ENCODE results near the gene PRPH. TPM values are rescaled to one million over a fixed set of nuclear protein-coding genes. Genes with fewer than 3 reads are reported as not detected.

Gene PRPH
- total RNA-seq, 1 donor from 2014 or later: not detected

GRCh38 chr12:49340971-49341776, 46.2 kb downstream of the PRPH start:
- TF ChIP-seq CTCF (IDR thresholded peaks at IDR 0.05): no peak
- Mint-ChIP-seq H3K27ac (ENCODE audit: unreplicated experiment) (no peak overlapping the region), H3K4me1 (ENCODE audit: low read depth) (peaks cover 39% of the 10 kb centered on the region), H3K9me3 (ENCODE audit: low read depth) (no peaks in the 10 kb centered on the region), H3K4me3 (ENCODE audit: unreplicated experiment) (no peak overlapping the region), H3K27me3 (ENCODE audit: low read depth) (peaks cover 20% of the 10 kb centered on the region), H3K36me3 (ENCODE audit: low read depth) (no peaks in the 10 kb centered on the region)
- DNase-seq (ENCODE audit: low spot score): no peak

GRCh38 chr12:49341777-49342065, 46.8 kb downstream of the PRPH start:
- peaks cover 24% of the 10 kb centered on the region for H3K27me3 Mint-ChIP-seq (ENCODE audit: low read depth)
- H3K27ac Mint-ChIP-seq (ENCODE audit: unreplicated experiment): no peak overlapping the region
- H3K4me3 Mint-ChIP-seq (ENCODE audit: unreplicated experiment): peak overlapping the region; percentile 65
- no peaks in the 10 kb centered on the region for H3K36me3 Mint-ChIP-seq (ENCODE audit: low read depth)
- H3K9me3 Mint-ChIP-seq (ENCODE audit: low read depth): no peaks in the 10 kb centered on the region
- DNase-seq (ENCODE audit: low spot score): no peak
- TF ChIP-seq CTCF (IDR thresholded peaks at IDR 0.05): no peak
- H3K4me1 Mint-ChIP-seq (ENCODE audit: low read depth): peaks cover 43% of the 10 kb centered on the region

GRCh38 chr12:49342066-49342913, 47.3 kb downstream of the PRPH start:
- Mint-ChIP-seq H3K4me3 (ENCODE audit: unreplicated experiment) (peak overlapping the region; percentile 65), H3K27ac (ENCODE audit: unreplicated experiment) (peak overlapping the region; percentile 17), H3K36me3 (ENCODE audit: low read depth) (no peaks in the 10 kb centered on the region), H3K27me3 (ENCODE audit: low read depth) (peaks cover 21% of the 10 kb centered on the region), H3K9me3 (ENCODE audit: low read depth) (no peaks in the 10 kb centered on the region), H3K4me1 (ENCODE audit: low read depth) (peaks cover 45% of the 10 kb centered on the region)
- no peak for DNase-seq (ENCODE audit: low spot score)
- TF ChIP-seq CTCF (IDR thresholded peaks at IDR 0.05): peak; percentile 98

- peaks cover 49% of the 10 kb centered on the region for H3K4me1 Mint-ChIP-seq (ENCODE audit: low read depth)
Measured at GRCh38 chr12:49342914-49343731, 48.2 kb downstream of the PRPH start.

More at GRCh38 chr12:49342914-49343731, 48.2 kb downstream of the PRPH start:
- Mint-ChIP-seq H3K36me3 (ENCODE audit: low read depth) (no peaks in the 10 kb centered on the region), H3K27me3 (ENCODE audit: low read depth) (peaks cover 17% of the 10 kb centered on the region), H3K27ac (ENCODE audit: unreplicated experiment) (peak overlapping the region; percentile 17), H3K9me3 (ENCODE audit: low read depth) (no peaks in the 10 kb centered on the region), H3K4me3 (ENCODE audit: unreplicated experiment) (peak overlapping the region; percentile 65)
- DNase-seq (ENCODE audit: low spot score): no peak
- TF ChIP-seq CTCF (IDR thresholded peaks at IDR 0.05): no peak
